ENCODE data around the gene GAST.

GAST gene

DNA sequence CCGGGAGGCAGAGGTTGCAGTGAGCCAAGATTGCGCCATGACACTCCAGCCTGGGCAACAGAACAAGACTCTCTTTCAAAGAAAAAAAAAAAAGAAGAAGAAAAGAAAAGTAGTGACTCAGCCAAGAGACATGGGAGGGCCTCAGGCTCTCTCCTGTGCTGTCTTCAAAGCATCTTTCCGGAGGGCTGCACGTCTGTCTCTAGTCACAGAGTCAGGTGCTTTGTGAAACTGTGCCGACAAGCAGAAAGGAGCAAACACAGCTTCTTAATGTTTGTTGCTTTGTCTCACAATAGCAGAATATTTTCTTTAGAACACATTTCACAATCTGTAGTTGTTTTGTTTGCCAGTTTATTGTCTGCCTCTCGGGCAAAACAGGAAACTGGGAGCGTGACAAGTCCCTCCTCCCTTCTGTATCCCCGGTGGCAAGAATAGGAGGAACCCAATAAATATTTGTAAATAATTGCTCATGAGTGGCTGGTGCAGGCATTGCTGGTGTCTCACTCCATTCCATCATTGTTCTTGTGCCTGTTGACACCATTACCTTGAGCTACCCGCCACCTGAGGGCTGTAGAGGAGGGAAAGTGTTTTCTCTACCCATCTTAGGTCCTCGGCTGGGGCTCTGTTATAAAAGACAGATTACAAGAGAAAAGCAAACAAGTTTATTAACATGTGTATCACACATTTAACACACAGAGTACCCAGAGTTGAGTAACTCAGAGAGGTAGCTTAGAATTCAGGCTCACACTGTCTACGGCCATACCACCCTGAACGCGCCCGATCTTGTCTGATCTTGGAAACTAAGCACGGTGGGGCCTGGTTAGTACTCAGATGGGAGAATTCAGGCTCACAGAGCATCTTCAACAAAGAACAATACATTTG, 5.5 kb downstream of the GAST start:
- DNase-seq: peak; percentile 62

DNA sequence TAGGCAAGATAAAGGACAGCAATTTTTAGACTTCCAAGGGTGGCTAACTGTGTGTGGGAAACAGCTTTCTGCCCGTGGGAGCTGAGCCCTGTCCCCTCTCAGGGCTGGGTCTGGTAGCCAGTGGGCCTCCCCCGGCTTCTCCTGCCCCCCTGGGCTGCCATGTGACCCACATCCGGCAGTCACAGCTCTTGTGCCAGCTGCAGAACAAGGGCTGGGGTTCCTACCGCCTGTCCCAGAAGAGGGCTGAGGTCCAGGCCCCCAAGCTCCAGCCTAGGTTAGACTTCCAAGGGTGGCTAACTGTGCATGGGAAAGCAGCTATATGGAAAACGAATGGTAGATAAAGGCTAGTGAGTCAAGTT, 6.1 kb downstream of the GAST start:
- DNase-seq: no peak

DNA sequence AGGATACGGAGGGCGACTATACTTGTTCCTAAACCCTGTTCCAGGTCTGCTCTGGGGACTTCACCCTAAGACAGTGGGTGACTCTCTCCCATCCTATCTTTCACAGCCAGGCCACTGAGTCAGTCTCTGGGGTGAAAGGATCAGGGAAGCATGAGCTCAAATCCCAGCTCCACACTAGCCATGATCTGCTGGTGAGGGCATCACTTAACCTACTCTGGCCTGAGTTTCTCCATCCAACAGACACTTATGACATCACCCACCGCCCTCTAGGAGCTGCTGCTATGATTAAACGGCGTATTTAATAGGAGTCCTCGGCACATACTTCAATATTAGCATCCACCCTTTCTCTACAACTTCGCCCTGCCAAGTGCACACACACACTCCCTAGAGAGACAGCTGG, 10.1 kb downstream of the GAST start:
- no peak for DNase-seq

DNA sequence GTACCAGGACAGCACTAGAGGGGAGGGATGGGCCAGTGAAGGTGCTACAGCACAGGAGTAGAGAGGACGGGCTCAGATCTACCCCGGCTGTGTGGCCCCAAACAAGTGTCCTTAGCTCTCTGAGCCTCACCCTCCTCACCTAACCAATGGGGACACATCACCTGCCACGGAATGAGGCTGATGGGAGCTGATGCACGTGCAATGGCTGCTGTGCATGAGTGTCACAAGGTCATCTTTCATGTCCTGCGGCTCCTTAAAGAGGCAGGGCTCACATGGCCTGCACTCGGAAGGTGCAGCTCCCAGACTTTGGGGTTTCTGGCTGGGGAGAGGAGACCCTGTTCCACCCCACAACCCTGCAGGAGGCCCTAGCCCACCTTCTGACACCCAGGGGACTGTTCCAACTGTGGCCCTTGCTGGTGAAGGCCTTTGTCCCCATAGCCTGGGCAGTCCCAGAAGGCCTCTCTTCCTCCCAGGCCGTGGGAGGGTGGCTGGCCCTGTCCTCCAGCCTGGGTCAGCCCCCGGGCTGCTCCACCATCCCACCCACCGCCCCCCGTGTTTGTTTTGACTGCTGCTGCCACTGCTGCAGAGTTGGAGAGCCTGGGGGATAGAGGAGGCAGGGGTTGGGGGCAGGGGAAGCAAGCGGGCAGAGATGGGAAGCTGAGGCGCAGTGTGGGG, 11.8 kb downstream of the GAST start:
- DNase-seq: no peak

DNA sequence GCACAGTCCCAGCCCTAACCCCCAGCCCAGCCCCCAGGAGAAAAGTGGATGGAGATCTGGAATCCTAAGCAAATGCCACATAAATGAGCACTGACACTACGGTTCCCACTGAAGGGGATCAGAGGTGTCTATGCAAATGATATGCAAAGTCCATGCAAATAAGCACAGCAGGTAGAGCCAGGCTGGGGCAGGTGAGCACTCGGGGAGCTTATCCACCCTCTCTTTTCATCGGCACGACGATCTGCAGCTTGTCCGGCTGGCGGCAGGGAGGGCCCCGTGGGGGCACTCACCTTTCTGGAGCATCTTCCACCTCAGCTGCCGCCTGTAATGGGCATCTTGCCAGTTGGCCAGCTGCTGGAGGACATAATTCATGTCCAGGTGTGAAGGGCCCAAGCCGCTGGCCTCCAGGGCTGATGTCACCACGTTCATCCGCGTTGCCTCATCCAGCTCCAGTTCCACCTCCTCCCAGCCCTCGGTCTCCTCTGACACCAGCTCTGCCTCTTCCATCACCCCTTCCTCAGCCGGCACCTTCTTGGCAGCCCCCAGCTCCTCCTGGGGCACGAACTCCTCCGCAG, 12.4 kb downstream of the GAST start:
- DNase-seq: no peak

DNA sequence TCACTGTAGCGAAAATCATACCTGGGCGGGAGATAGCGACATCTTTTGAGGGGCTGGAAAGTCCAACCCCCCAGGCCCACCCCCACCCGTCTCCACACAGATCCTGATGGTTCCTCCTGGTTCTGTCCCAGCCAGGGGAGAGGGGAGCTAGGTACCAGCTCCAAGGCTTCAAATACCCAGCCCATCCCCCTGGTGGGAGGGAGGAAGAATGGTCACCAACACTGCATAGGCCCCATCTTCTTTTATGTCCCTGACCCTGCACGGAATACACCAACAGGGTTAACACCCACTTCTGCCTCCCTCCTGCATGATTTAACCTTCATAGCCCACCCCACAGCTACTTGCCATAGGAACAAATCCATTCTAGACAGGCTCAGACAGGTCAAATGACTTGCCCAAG, 13.0 kb downstream of the GAST start:
- DNase-seq: no peak

DNA sequence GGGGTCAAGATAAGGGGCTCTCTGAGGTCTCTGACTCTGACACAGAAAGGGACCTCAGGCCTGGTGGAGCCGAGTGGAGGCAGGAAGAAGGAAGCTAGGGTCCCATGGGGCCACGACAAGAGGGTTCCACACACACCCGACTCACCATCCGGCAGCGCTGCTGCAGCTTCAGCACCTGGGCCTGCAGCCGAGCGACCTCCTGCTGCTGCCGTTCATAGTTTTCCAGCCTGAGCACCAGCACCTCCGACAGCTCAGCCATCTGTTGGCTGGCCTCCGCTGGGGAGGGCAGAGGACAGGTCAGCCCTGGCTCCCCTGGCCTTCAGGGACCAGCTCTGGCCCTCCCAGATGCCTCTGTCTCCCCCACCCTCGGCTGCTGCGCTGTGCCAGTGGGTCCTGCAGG, 15.9 kb downstream of the GAST start:
- DNase-seq: no peak

DNA sequence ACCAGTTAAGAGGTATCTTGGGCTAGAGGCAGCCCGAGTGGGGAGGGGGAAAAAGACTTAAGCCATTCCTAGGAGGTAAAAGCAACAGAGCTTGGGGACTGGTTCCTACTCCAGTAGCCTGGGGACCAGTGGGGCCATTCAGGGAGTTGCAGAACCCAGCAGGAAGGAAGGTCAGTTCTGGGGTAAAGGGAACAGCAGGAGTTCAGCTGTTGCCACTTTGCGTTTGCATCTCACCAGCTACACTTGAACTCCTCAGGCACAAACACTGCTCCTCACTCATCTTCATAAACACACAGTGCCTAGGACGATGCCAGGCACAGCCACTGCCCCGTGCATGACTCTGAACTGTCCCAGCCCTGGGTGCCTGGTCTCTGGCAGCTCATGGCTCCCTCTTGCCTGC, 18.3 kb downstream of the GAST start:
- no peak for DNase-seq

DNA sequence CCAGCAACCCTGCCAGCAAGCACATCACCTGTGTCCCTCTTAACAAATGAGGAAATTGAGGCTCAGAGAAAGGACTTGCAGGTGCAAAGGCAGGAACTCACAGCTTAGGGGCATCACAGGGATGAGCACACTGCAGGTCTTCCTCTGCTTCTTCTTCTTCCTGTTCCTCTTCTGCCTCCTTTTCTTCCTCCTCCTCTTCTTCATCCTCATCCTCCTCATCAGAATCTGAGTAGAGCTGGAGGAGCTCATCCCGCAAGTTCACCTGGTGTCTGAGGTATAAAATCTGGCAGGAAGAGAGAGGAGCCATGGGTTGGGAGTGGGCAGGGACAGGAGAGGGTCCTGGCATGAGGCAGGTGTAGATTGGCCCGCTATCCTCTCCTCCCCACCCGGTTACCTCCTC, 19.7 kb downstream of the GAST start:
- DNase-seq: no peak

DNA sequence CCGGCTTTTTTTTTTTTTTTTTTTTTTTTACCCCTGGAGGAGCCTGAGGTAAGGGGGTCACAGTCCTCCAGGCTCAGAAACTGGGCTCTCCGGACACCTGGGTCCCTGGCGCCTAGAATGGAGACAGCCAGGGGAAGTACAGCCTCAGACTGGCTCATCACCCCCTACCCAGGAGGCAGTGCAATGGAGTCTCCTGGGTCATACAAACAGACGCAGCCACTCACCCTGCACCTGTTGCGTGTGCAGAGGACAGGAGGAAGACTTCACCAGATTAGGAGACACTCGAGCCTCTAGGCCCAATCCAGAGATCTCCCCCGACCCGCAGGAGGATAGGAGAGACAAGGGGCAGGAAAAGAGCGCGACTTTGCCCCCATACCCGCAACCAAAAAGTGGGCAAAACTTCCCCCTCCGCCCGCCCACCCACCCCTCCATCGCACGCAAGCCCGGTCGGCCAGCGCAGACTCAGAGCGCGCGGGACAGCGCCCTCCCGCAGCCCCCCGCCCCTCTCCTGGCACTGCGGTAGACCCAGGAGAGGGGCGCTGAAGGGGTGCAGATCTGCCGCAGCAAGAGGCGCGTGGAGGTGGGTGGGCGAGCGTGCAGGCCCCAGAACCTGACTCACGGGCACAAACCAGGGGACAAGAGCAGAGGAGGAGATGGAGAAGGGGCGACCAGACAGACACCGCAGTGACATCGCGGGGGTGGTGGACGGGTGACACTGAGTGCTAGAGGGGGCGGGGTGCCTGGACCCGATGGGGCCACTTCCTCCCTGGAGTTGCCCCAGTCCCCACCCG, 21.4 kb downstream of the GAST start:
- no peak for DNase-seq

DNA sequence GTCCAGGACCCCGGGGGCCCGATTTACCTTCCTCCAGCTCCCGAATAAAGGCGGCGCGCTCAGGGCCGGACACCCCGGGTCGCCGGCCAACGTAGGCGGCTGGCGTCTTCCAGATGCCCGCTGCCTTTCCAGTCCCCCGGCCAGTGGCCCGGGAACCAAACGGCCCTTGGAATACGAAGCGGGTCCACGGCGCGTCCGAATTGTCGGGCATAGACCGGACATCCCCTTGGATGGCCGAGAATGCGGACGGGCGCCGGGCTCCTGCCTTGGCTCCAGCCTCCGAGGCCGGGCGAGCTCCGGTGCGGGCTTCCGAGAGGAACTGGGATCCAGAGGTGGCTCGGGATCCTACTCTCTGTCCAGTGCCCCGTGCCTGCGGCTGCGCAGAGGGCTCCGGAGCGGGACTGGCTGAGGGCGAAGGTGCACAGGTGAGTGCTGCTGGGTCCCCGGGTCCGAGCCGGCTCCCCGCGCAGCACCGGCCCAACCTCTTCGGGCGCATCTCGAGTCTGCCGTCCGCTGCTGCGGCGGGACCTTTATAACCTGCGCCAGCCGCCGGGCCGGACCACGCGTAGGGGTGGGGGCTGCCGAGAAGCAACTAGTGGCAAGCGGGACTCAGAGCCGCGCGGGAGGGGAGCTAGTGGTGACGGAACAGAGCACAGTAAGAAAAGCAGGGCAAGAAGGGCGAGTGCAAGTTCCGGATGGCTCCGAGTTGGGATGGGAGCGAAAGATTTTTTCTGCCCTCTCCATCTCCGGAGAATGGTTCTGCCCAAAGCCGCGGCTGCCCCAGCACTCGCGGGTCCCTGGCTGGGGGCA, 22.2 kb downstream of the GAST start, which contains the start of gene HAP1:
Gene HAP1 (minus strand): TSS at position 505 of the 810 bp plus-strand sequence. CDS start 9 bp downstream, at position 496.
- DNase-seq: peak; percentile 46

DNA sequence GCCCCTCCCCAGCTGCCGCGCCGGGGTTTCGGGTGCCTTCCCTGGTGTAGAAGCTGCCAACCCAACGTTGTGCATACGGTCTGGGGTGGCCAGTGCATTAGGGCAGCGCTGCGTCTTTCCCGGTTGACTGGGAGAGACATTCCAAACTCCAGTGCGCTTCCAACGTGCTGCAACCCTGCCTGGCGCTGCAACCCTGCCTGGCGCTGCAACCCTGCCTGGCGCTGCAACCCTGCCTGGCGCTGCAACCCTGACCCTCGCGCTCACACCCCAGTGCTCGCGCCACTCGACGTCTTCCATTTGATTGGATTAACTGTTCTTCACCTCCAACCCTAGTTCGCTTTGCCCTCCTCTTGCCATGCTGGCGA, 22.8 kb downstream of the GAST start:
- no peak for DNase-seq

DNA sequence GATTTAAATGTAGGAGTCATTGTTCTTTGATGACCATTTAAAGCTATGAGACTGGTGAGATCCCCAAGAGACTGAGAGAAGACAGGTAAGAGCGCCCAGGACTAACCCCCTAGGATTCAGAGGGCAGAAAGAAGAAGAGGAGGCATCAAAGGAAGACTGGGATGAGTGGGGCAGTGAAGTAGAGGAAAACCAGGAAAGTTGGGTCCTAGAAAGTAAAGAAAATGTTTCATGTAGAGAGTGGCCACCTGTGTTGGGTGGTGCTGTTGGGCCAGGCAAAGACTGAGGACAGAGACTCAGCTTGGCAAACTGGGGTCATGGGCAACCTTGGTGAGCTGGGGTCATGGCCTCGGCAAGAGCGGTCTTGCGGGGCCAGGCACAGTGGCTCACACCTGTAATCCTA, 23.6 kb downstream of the GAST start:
- no peak for DNase-seq

DNA sequence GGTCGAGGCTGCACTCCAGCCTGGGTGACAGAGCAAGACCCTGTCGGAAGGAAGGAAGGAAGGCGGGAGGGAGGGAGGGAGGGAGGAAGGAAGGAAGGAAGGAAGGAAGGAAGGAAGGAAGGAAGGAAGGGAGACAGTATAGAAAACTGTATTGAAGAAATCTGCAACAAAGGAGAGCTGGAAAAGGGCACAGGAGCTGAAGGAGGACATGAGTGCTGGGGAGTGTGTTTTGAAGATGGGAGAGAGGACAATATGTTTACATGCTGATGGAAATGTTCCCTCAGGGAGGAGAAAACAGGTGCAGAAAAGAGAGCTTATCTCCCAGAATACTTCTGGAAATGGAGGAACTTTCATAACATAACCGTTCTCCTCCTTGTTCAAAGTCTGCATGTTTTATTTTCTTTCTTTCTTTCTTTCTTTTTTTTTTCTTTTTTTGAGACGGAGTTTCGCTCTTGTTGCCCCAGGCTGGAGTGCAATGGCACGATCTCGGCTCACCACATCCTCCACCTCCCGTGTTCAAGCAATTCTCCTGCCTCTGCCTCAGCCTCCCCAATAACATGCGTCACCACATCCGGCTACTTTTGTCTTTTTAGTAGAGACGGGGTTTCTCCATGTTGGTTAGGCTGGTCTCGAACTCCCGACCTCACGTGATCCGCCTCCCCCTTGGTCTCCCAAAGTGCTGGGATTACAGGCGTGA, 25.0 kb downstream of the GAST start:
- DNase-seq: no peak

DNA sequence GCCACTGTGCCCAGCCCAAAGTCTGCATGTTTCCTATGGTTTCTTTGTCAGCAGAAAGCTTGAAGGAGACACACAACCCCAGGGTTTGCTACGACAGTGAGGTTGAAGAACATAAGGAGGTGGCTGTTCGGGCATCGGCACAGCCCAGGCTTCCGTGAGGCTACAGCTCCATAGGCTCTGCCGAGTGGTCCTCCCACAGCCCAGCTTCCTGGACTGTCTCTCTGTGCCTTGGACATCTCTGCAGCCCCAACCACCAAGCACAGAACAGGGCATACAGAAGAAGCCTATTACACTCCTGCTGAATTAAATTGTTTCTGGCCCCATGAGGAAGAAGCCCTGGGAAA, 25.5 kb downstream of the GAST start:
- no peak for DNase-seq

DNA sequence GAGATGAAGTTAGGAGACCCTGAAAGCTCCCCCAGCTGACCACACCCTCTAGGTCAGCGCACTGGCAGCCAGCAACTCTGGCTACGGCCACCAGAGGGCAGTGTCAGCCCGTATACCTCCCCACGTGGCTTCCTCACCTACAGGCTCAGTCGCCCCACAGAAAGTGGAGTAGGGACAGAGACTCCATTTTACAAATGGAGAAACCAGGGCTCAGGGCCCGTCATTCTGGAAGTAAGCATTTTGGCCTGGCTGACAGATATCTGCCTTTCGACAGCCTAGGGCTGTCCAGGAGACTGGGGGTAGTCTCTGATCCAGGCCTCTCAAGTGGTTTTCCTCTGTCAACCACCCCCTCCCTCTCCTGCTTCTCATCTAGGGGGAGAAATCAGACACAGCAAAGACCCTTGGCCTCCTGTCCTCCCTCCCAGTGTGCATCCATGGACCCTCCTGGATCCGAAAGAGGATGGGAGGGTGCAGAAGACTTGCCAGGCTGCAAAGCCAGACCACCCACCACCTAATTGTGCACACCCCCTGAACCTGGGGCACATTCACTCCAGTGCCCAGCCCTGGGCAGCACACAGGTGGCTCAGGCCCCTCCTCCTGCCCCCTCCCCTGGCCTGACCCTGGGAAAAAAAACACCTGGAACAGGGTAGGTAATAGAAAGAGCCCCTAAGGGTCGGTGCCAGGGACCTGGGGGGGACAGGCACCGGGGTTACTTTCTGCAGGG, 26.1 kb downstream of the GAST start:
- DNase-seq: peak; percentile 77

DNA sequence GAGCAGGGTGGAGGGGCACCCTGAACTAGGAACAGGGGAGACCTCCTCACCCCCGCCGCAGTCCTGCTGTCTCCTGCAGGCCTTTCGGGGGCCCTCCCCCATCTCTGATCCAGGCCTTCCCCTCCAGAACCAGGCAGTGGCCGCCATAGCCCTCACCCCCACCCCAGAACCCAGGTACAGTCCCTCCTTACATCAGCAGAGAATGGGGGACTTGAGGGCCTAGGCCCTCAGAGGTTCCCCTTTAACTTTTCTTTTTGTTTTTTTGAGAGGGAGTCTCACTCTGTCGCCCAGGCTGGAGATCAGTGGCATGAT, 26.6 kb downstream of the GAST start:
- no peak for DNase-seq

DNA sequence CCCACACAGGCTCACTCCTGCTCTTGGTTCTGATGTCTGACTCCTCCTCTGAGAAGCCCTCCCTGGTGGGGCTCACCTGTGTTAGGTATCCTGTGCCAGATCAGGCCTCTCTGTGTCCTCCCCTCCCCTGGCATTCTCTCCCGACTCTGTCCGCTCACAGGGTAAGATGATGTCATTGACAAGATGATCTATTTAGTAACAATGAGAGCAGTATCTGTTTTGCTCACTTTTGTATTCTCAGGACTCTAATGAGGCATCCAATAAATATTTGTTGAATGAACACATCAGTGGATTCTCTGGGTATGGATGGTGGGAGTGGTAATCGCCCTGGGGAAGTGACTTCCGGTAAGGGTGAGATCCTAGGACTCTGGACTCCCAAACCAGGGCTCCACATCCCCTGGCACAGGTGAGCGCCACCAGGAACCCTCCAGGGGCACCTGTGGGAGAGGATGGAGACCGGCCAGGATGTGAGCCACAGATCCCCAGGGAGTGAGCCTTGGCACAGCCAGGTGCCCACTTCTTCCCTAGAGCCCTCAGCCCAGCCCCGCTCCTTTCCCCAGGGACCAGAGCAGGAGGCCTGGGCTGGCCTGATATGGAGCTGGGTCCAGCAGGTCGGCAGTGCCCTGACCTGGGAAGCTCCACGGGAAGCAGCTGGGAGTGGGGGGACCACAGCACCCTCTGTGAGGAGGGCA, 27.7 kb downstream of the GAST start:
- DNase-seq: peak; percentile 89

DNA sequence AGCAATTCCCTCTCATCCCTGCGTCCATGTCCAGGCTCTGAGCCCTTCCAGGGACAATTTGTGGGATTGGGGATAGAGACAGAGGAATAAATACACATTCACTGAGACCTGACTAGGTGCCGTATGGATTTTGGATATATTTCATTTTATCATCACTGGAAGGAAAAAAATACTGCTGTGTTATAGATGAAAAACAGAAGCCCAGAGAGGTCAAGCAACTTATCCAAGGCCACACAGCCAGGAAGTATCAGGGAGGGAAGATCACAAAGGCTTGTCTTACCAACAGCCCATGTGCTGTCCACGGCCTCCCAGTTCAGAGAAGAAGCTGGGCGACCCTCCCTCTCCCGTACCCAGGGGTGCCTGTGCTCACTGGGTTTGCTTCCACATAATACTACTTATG, 28.4 kb downstream of the GAST start:
- no peak for DNase-seq

DNA sequence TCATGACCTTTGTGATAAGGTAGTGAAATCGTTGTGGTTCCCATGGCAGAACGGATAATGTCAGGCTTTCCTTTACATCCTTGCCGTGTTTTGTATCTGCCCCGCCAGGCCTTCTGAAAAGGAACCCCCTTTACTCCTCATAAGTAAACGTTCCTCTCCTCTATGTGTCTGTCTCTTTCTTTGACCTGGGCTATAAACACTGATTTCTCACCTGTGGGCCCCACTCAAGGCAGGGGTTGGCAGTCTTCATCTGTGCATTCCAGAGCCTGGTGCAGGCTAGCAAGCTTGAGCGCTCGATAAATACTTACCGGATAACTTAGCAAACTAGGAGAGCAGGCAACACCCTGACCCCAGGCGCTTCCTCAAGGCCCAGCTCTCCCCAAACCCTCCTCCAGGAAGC, 29.6 kb downstream of the GAST start:
- no peak for DNase-seq

DNA sequence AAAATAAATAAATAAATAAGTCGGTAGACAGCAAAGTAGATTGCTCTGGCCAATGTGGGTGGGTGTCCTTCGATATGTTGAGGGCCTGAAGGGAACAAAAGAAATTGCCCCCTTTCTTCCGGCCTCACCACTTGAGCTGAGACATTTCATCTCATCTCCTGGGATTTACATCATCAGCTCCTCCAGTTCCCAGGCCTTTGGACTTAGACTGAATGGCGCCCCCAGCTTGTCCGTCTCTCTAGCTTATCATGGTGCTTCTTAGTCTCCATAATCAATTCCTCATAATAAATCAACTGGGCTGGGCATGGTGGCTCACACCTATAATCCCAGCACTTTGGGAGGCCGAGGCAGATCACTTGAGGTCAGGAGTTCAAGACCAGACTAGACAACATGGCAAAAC, 36.1 kb downstream of the GAST start:
- no peak for DNase-seq

All from EL (cell line).